GM12892 (cell line): ENCODE results near the gene BABAM2.

Experiments used
- POLR2A ChIP-seq: IDR thresholded peaks from 2 replicates; pipeline ENCODE4 v1.6.1; 2011; ENCODE audit warnings: low read depth, low read length, control low read depth
- POLR2AphosphoS5 ChIP-seq: IDR thresholded peaks from 2 replicates; pipeline ENCODE4 v1.6.1; 2011; ENCODE audit warnings: low read depth, low read length, control low read depth
- TAF1 ChIP-seq: IDR thresholded peaks from 2 replicates; pipeline ENCODE4 v1.6.1; 2011; ENCODE audit warnings: low read depth, mild to moderate bottlenecking, control low read depth, low read length, borderline replicate concordance

GRCh38 chr2:27958711-27959378, 68.3 kb downstream of the BABAM2 start:
- TF ChIP-seq POLR2A, result no peak
- TF ChIP-seq POLR2AphosphoS5, result no peak
- no peak for TF ChIP-seq TAF1
